NCI-H526 treated with DMSO at 0.1 percent for 48 hours (cell line): ENCODE results near the gene CASP3.

Source experiments
- DNase-seq: peaks from one replicate; lab custom pipeline; 2025; lab: John Stamatoyannopoulos, UW

Gene CASP3

GRCh38 chr4:184649026-184649970, at the start of gene CASP3, which contains the start of gene PRIMPOL:
TSS of gene CASP3 (minus strand) at chr4:184649447. CDS start at chr4:184638453, 10,994 bp downstream.
TSS of gene PRIMPOL (plus strand) at chr4:184649738. CDS start at chr4:184657141, 7,403 bp downstream.
- peak; percentile 75 for DNase-seq

GRCh38 chr4:184697956-184698355, 48.7 kb upstream of the CASP3 start:
- DNase-seq = no peak

- DNase-seq = no peak
Measured at GRCh38 chr4:184695178-184695896, 46.1 kb upstream of the CASP3 start.

GRCh38 chr4:184694412-184694956, 45.2 kb upstream of the CASP3 start:
- no peak for DNase-seq

- DNase-seq = no peak
Measured at GRCh38 chr4:184693056-184693455, 43.8 kb upstream of the CASP3 start.

- no peak for DNase-seq
Measured at GRCh38 chr4:184689681-184690080, 40.4 kb upstream of the CASP3 start.

- DNase-seq = no peak
Measured at GRCh38 chr4:184688447-184688846, 39.2 kb upstream of the CASP3 start.

GRCh38 chr4:184688005-184688404, 38.8 kb upstream of the CASP3 start:
- no peak for DNase-seq

GRCh38 chr4:184684491-184685189, 35.4 kb upstream of the CASP3 start:
- DNase-seq = no peak

GRCh38 chr4:184681916-184682315, 32.7 kb upstream of the CASP3 start:
- DNase-seq = no peak

GRCh38 chr4:184680698-184681097, 31.5 kb upstream of the CASP3 start:
- no peak for DNase-seq

GRCh38 chr4:184675821-184676492, 26.7 kb upstream of the CASP3 start:
- DNase-seq = no peak

- no peak for DNase-seq
Measured at GRCh38 chr4:184675018-184675417, 25.8 kb upstream of the CASP3 start.

GRCh38 chr4:184674011-184674410, 24.8 kb upstream of the CASP3 start:
- DNase-seq = no peak

- DNase-seq = no peak
Measured at GRCh38 chr4:184672741-184673140, 23.5 kb upstream of the CASP3 start.

- DNase-seq = no peak
Measured at GRCh38 chr4:184671101-184671500, 21.9 kb upstream of the CASP3 start.

GRCh38 chr4:184669251-184669650, 20.0 kb upstream of the CASP3 start:
- no peak for DNase-seq

- DNase-seq = no peak
Measured at GRCh38 chr4:184668511-184669114, 19.4 kb upstream of the CASP3 start.

- no peak for DNase-seq
Measured at GRCh38 chr4:184668096-184668495, 18.8 kb upstream of the CASP3 start.

GRCh38 chr4:184666670-184667069, 17.4 kb upstream of the CASP3 start:
- no peak for DNase-seq
